ENCODE data around the gene GLRX5.

The GLRX5 gene

DNA sequence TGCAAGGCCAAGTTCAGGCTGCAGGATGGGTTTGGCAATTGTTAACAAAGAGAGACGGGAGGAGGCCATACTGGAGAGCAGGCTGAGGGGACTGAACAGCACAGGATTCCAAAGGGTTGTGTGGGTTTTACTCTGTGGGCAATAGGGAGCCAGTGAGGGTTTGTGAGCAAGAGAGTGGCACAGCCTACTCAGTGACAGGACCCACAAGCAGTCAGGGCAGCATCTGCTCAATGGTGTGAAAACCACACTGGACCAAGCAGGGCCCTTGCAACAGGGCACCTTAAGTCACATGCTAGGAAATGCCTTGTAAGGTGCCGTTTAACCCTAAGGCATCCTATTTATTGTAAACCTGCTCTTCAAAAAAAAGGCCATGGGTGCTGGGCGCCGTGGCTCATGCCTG, 40.4 kb upstream of the GLRX5 start:
- H3K4me3 Mint-ChIP-seq, result no peak overlapping the region
- H3K4me1 Mint-ChIP-seq (ENCODE audit: low read depth), result peaks cover 78% of the 10 kb centered on the region
- H3K9me3 Mint-ChIP-seq, result no peaks in the 10 kb centered on the region
- H3K27me3 Mint-ChIP-seq, result no peaks in the 10 kb centered on the region
- H3K36me3 Mint-ChIP-seq (ENCODE audit: low read depth), result peaks cover 35% of the 10 kb centered on the region
- H3K27ac Mint-ChIP-seq, result peak overlapping the region; percentile 89
- intact Hi-C loops (cut with micrococcal nuclease), result no loop called here

DNA sequence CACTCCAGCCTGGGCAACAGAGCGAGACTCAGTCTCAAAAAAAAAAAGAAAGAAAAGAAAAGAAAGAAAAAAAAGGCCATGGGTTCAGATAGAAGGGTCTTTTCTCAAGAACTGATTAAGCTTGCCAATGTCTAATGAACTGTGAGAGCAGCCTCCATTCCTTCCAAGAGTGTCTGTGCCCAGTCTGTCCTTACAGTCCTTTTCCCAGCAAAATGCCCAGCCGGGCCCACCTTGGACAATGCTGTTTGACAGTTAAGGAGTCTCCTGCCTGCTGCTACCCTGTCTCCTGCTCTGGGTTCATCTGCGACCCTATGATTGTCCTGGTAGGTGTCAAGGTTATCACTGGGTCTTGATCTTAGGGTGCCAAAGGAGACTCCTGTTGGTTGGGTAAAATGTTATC, 39.8 kb upstream of the GLRX5 start:
- Mint-ChIP-seq H3K27me3 (no peaks in the 10 kb centered on the region), H3K36me3 (ENCODE audit: low read depth) (peaks cover 41% of the 10 kb centered on the region), H3K4me3 (peak overlapping the region; percentile 60), H3K4me1 (ENCODE audit: low read depth) (peaks cover 75% of the 10 kb centered on the region), H3K9me3 (no peaks in the 10 kb centered on the region), H3K27ac (peak overlapping the region; percentile 89)
- intact Hi-C loops (cut with micrococcal nuclease), result loop anchor here (5.0 kb wide), 1 partner anchor 37 kb away; no protein-coding TSS in a partner anchor

DNA sequence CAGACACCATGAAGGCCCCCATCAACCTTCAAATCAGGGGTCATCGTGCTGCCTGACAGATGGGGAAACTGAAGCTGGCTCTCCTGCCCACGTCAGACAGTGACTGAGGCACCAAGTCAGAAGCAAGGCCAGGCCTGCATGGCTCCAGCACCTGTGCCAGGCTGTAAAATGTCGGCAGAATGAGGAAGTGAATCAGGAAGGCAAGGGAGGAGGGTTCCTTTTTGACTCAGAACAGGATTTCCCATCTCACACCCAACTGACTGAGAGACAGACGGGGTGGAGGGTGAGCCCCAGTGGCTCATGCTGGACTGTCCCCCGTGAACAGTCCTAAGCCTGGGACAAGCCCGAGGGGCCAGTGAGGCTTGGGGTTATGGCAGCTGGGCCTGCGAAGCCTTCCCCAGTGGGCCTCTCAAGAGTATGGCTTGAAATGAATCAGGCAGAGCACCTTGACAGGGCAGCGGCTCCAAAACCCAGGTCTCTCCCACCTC, 39.3 kb upstream of the GLRX5 start:
- intact Hi-C loops (cut with micrococcal nuclease), result loop anchor here (5.0 kb wide), 1 partner anchor 37 kb away; no protein-coding TSS in a partner anchor
- Mint-ChIP-seq H3K36me3 (ENCODE audit: low read depth) (peaks cover 46% of the 10 kb centered on the region), H3K27me3 (no peaks in the 10 kb centered on the region), H3K4me1 (ENCODE audit: low read depth) (peaks cover 75% of the 10 kb centered on the region), H3K4me3 (peak overlapping the region; percentile 60), H3K9me3 (no peaks in the 10 kb centered on the region), H3K27ac (peak overlapping the region; percentile 89)

DNA sequence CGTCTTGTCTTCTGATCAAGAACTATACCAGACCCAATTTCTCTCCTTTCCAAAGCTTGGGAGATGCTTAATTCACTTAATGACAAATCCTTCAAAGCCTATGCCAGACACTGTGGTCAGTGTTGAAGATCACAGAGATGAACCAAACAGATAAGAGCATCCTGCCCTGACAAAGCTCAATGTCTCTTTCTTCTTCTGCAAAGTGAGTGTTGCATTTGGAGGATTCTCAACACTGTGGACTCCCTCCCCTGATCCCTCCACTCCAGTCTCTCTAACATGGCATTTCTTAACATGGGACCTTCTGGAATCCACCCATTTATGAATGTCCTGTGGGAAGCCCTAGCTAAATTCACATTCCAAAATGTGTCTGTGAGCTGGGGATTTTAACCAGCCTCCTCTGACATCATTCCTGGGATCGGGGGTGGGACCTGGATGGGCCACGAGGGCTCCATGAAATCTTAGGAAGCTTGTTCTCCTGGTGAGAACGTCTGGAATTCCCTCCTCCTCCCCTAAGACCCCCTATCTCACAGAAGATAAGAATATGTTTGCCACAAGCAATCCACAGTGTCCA, 38.7 kb upstream of the GLRX5 start:
- Mint-ChIP-seq H3K4me3 (peak overlapping the region; percentile 37), H3K9me3 (no peaks in the 10 kb centered on the region), H3K36me3 (ENCODE audit: low read depth) (peaks cover 48% of the 10 kb centered on the region), H3K27ac (peak overlapping the region; percentile 89), H3K27me3 (no peaks in the 10 kb centered on the region), H3K4me1 (ENCODE audit: low read depth) (peaks cover 75% of the 10 kb centered on the region)
- intact Hi-C loops (cut with micrococcal nuclease), result loop anchor here (5.0 kb wide), 1 partner anchor 36 kb away; no protein-coding TSS in a partner anchor

DNA sequence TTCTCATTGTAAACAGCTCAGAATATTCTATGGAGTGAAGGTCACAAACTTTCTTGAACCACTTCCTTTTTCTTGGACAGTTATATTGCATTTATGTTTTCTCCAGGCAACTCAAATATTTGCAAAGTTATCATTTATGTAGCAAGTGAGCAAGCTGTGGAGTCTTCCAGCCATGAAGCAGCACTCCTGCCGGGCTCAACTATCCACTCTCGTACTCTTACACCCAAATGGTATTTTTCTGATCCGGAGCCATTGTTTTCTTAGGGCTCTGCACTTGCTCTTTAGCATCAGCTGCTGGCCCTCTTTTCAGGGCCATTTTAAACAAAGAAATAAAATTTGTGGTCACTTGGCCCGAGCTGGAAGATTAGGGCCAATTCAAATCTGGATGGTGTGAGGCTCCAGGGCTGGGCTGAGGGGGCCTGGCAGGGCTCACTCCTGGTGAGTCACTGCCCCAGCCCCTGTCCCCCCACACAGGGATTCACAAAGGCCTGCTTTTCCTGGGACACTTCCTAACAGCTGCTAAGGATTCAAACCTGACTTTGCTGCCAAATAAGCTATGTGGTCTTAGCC, 38.1 kb upstream of the GLRX5 start:
- Mint-ChIP-seq H3K4me3 (peak overlapping the region; percentile 37), H3K36me3 (ENCODE audit: low read depth) (peaks cover 48% of the 10 kb centered on the region), H3K27me3 (no peaks in the 10 kb centered on the region), H3K9me3 (no peaks in the 10 kb centered on the region), H3K27ac (peak overlapping the region; percentile 89), H3K4me1 (ENCODE audit: low read depth) (peaks cover 75% of the 10 kb centered on the region)
- intact Hi-C loops (cut with micrococcal nuclease), result loop anchor here (5.0 kb wide), 1 partner anchor 36 kb away; no protein-coding TSS in a partner anchor

DNA sequence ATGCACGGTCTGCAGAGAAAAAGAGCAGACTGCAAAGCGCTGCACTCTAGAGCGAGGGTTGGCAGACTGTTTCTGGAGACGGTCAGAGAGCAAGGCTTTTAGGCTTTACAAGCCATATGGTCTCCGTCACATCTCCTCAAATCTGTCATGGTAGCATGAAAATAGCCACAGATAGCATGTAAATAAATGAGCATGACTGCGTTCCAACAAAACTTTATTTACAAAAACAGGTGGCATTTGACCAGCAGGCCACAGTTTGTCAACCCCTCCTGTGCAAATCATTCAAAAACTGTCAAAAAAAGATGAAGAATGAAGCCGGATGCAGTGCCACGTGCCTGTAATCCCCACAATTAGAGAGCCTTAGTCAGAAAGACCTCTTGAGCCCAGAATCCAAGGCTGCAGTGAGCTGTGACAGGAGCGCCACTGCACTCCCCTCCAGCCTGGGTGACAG, 37.3 kb upstream of the GLRX5 start:
- no peaks in the 10 kb centered on the region for H3K27me3 Mint-ChIP-seq
- H3K4me3 Mint-ChIP-seq, result no peak overlapping the region
- intact Hi-C loops (cut with micrococcal nuclease), result loop anchor here (5.0 kb wide), 1 partner anchor 35 kb away; no protein-coding TSS in a partner anchor
- no peaks in the 10 kb centered on the region for H3K9me3 Mint-ChIP-seq
- H3K27ac Mint-ChIP-seq, result no peak overlapping the region
- peaks cover 48% of the 10 kb centered on the region for H3K36me3 Mint-ChIP-seq (ENCODE audit: low read depth)
- peaks cover 82% of the 10 kb centered on the region for H3K4me1 Mint-ChIP-seq (ENCODE audit: low read depth)

DNA sequence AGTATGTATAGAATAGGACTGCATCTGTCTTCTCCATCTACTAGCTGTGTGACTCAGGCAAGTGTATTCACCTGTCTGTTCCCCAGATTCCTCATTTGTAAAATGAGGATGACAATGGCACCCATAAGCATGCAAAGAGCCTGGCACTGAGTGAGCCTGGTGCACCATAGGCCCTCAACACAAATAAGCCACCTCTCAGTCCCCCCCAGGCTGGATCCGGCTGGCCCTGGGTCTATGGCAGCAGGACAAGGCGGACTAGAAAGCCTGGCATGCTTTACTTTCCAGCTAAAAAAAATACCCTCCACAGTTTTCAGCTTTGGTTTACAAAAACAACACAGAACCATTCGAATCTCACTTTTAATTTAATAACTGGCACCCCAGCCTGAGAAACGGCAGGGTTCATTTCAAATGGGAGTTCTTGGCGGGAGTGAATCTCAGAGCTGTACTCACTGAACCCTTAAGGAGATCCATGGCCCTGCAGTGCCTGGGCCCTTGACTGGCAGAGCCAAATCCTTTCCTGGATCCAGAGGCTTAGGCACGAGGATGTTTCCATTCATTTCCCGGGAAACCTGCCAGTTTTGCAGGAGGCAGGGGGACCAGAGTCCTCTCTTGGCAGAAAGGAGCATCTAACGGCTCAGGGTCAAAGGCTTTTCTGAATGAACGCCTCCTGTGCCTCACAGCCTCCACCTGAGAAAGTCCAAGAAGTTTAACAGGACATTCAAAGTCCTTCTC, 36.1 kb upstream of the GLRX5 start:
- peaks cover 90% of the 10 kb centered on the region for H3K4me1 Mint-ChIP-seq (ENCODE audit: low read depth)
- H3K4me3 Mint-ChIP-seq, result no peak overlapping the region
- peak overlapping the region; percentile 53 for H3K27ac Mint-ChIP-seq
- H3K27me3 Mint-ChIP-seq, result no peaks in the 10 kb centered on the region
- intact Hi-C loops (cut with micrococcal nuclease), result loop anchor here (5.0 kb wide), 1 partner anchor 34 kb away; no protein-coding TSS in a partner anchor
- H3K9me3 Mint-ChIP-seq, result no peaks in the 10 kb centered on the region
- H3K36me3 Mint-ChIP-seq (ENCODE audit: low read depth), result peaks cover 56% of the 10 kb centered on the region

DNA sequence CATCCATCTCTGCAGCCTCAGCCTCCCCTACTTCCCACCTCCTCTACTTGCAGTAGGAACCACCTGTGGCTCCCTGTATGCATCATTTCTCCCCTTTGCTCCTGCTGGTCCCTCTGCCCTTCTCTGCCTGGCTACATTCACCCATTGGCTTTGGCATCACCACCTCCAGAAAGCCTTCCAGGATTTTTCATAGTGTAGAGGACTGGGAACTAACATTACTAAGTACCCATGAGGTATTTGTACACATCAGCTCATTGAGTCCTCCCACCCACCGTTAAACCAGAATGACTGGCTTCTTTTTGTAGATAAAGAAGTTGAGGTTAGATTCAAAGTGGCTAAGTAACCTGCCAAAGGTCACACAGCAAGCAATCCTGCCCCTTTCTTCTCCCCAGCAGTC, 35.5 kb upstream of the GLRX5 start:
- peaks cover 56% of the 10 kb centered on the region for H3K36me3 Mint-ChIP-seq (ENCODE audit: low read depth)
- no peaks in the 10 kb centered on the region for H3K9me3 Mint-ChIP-seq
- H3K4me3 Mint-ChIP-seq, result no peak overlapping the region
- peak overlapping the region; percentile 53 for H3K27ac Mint-ChIP-seq
- intact Hi-C loops (cut with micrococcal nuclease), result loop anchor here (5.0 kb wide), 1 partner anchor 33 kb away; no protein-coding TSS in a partner anchor
- no peaks in the 10 kb centered on the region for H3K27me3 Mint-ChIP-seq
- peaks cover 90% of the 10 kb centered on the region for H3K4me1 Mint-ChIP-seq (ENCODE audit: low read depth)

DNA sequence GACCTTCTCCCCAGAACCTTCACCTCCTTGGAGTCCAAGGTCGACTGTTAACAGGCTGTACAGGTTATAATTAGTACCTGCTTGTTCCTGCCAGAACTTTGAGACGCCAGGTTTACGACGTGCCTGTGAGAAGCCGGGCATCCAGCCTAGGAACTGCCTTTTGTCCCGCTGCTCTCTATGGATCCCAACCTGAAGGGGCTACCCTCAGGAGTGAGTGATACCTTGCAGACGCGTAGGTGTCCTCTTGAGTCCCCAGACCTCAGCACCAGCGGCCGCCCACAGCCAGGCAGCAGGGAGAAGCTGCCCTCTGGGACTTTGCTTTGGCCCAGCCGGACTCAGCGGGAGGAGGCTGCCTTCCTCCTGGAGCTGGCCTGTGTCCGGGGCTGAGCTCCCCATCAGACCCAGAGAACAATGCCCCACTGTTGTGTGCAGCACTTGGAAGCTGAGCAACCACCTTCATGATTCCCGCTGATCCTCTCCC, 34.6 kb upstream of the GLRX5 start:
- Mint-ChIP-seq H3K9me3 (no peaks in the 10 kb centered on the region), H3K4me3 (no peak overlapping the region), H3K27ac (no peak overlapping the region), H3K4me1 (ENCODE audit: low read depth) (peaks cover 90% of the 10 kb centered on the region), H3K36me3 (ENCODE audit: low read depth) (peaks cover 58% of the 10 kb centered on the region), H3K27me3 (no peaks in the 10 kb centered on the region)
- intact Hi-C loops (cut with micrococcal nuclease), result no loop called here

DNA sequence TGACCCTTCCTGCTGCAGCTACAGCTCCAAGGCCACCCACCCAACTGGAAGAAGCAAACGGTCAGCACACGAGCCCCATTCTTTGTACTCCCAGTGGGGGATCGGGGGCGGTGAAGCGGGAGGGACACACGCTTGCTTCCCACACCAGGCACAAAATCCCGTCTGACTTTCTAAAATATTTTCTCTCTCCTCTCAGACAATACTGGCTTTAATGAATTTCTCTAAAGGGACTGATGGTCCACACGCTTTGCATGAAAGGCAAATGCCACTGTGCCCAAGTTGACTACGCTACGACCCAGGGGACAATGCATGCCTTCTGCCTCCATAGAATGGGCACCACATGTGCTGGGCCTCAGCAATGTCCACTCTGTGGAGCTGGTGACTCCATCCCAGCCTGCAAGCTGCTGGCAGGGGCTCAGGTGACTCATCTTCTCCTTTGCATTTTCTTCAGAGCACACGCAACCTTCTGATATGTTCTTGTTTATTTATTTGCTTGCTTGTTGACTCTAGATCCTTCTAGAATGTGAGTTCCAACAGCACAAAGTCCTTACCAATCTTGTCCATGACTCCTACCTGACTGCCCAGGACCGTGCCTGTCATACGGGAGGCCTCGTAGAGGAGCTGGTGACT, 34.0 kb upstream of the GLRX5 start:
- H3K27me3 Mint-ChIP-seq, result no peaks in the 10 kb centered on the region
- H3K4me3 Mint-ChIP-seq, result no peak overlapping the region
- peaks cover 62% of the 10 kb centered on the region for H3K36me3 Mint-ChIP-seq (ENCODE audit: low read depth)
- intact Hi-C loops (cut with micrococcal nuclease), result no loop called here
- peaks cover 88% of the 10 kb centered on the region for H3K4me1 Mint-ChIP-seq (ENCODE audit: low read depth)
- H3K27ac Mint-ChIP-seq, result peak overlapping the region; percentile 5
- no peaks in the 10 kb centered on the region for H3K9me3 Mint-ChIP-seq

DNA sequence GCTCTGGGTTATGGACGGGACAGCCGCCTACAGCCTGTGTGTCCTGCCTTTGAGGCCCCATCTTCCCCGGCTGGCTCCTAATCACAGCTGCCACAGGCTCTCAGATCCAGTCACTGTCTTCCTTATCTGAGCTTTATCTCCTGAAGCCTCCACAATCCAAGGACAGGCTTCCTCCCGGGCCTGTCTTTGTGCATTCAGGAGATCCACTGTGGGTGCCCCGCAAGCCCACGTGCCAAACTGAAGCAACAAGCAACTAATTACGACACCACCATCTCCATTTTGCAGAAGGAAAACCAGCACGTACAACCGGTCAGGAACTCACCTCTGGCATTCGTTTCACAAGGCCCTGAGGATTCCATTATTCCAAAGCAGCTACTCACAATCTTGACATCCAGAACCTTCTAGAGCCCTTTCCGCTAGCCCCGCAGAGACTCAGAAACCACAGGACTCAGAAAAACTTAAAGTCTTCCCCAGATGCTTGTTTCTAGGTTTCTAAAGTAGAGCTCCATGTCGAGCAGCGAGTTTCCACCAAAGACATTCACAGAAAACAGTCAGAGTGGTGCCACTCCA, 32.4 kb upstream of the GLRX5 start:
- Mint-ChIP-seq H3K27ac (peak overlapping the region; percentile 73), H3K4me3 (no peak overlapping the region), H3K9me3 (no peaks in the 10 kb centered on the region), H3K4me1 (ENCODE audit: low read depth) (peaks cover 88% of the 10 kb centered on the region), H3K27me3 (no peaks in the 10 kb centered on the region), H3K36me3 (ENCODE audit: low read depth) (peaks cover 76% of the 10 kb centered on the region)
- intact Hi-C loops (cut with micrococcal nuclease), result no loop called here

DNA sequence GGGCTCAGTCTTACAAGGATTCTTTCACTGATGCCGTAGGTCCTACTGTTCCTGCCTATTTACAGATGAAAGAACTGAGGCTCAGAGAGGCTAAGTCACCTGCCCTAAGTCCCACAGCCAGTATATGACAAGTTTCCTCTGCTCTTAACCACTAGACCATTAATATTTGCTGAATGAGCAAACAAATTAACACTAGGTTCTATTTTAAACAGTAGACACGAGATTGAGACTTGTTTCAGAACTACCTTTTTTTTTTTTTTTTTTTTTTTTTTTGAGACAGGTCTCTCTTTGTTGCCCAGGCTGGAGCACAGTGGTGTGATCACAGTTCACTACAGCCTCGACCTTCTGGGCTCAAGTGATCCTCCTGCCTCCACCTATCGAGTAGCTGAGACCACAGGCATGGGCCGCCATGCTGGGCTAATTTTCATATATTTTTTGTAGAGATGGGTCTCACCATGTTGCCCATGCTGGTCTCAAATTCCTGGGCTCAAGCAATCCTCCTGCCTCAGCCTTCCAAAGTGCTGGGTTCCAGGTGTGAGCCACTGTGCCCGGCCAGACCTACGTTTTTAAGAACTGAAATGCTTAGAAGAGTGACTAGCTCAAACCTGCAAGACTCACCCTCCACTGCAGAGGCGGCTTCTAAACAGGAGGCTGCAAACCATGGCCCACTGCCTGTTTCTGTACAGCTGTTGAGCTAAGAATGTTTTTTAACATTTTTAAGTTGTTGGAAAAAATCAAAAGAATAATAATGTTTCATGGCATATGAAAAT, 31.3 kb upstream of the GLRX5 start:
- no peaks in the 10 kb centered on the region for H3K27me3 Mint-ChIP-seq
- H3K9me3 Mint-ChIP-seq, result no peaks in the 10 kb centered on the region
- intact Hi-C loops (cut with micrococcal nuclease), result no loop called here
- peaks cover 91% of the 10 kb centered on the region for H3K4me1 Mint-ChIP-seq (ENCODE audit: low read depth)
- H3K4me3 Mint-ChIP-seq, result no peak overlapping the region
- peaks cover 79% of the 10 kb centered on the region for H3K36me3 Mint-ChIP-seq (ENCODE audit: low read depth)
- H3K27ac Mint-ChIP-seq, result no peak overlapping the region

Measured in dendritic cell treated with granulocyte-macrophage colony-stimulating factor and Interleukin-4, amounts not matched to agents 40 ng/mL and 50 ng/mL, for 4 days (primary cell).